GM12878 (cell line): ENCODE measurements around the gene PRKCB. TPM values are rescaled to one million over a fixed set of nuclear protein-coding genes. Genes with fewer than 3 reads are reported as not detected.

ENCODE experiments used
- ATAC-seq: fragments of 200-7000 bp; cut with Tn5 transposase; 3 replicates; pipeline ENCODE4 v1.9.1; 2020; ENCODE audit warnings: mild to moderate bottlenecking, moderate library complexity
- BruUV-seq: library from RNA; stranded (reverse); fragments of 400-500 nt; replicated peaks from 2 replicates; lab custom pipeline; 2021; lab: Mats Ljungman, UMichigan
- CTCF ChIA-PET: fragments of 300-600 bp; sonication (Branson Sonifier 250); formaldehyde crosslinking; extraction: SDS; loops from one replicate; lab custom pipeline; 2021; ENCODE audit warnings: inconsistent platforms; lab: Yijun Ruan, JAX
- POLR2A ChIA-PET: fragments of 350-600 bp; formaldehyde crosslinking; extraction: SDS; loops from one replicate; lab custom pipeline; 2021; ENCODE audit warnings: inconsistent platforms; lab: Charles Lee
- RAD21 ChIA-PET: fragments of 300-600 bp; sonication (Branson Sonifier 250); formaldehyde crosslinking; loops from one replicate; lab custom pipeline; 2023; ENCODE audit warnings: antibody characterized with exemption; ENCODE audit not compliant: unreplicated experiment; lab: Charles Lee
- SMC1A ChIA-PET: fragments of 300-600 bp; sonication (Branson Sonifier 250); formaldehyde crosslinking; loops from one replicate; lab custom pipeline; 2023; ENCODE audit not compliant: unreplicated experiment, uncharacterized antibody; lab: Charles Lee
- DNase-seq: peaks from one replicate; pipeline ENCODE4 v3.0.0-alpha.2; 2011; ENCODE audit warnings: low read depth, low spot score
- FAIRE-seq: peaks from 3 replicates; lab custom pipeline; 2011; peaks lifted over from hg19 to GRCh38; lab: Jason Lieb, UNC
- H2AFZ ChIP-seq: 2 replicates; pipeline ENCODE4 v1.6.0; 2011; ENCODE audit warnings: low read depth, low read length, control low read depth; ENCODE audit not compliant: control insufficient read depth
- H3K27ac ChIP-seq: 2 replicates; pipeline ENCODE4 v1.5.1; 2011; ENCODE audit warnings: control low read depth; ENCODE audit not compliant: control insufficient read depth, insufficient read depth
- H3K27me3 ChIP-seq, 2 experiments: replicated peaks in 1 of 2; 2 replicates each; pipeline versions ENCODE4 v1.6.0 to v1.6.1; 2011; ENCODE audit warnings: low read length in 1 of 2; ENCODE audit not compliant: control insufficient read depth in 2 of 2, insufficient read depth in 2 of 2
- H3K36me3 ChIP-seq, 2 experiments: 2 replicates each; pipeline ENCODE4 v1.5.1; 2011; ENCODE audit warnings: low read length in 1 of 2; ENCODE audit not compliant: control insufficient read depth in 2 of 2, insufficient read depth in 2 of 2
- H3K4me1 ChIP-seq: 2 replicates; pipeline ENCODE4 v1.6.1; 2011; ENCODE audit warnings: mild to moderate bottlenecking, low read length, moderate library complexity, mixed read lengths; ENCODE audit not compliant: control insufficient read depth, insufficient read depth
- H3K4me2 ChIP-seq: 2 replicates; pipeline ENCODE4 v1.6.0; 2011; ENCODE audit warnings: control low read depth; ENCODE audit not compliant: control insufficient read depth, insufficient read depth
- H3K4me3 ChIP-seq: fragments of 200-600 bp; sonication (generic); 2 replicates; pipeline ENCODE4 v1.5.1; 2016
- H3K79me2 ChIP-seq: 2 replicates; pipeline ENCODE4 v1.6.0; 2011; ENCODE audit warnings: low read length; ENCODE audit not compliant: control insufficient read depth, insufficient read depth
- H3K9ac ChIP-seq: 2 replicates; pipeline ENCODE4 v1.8.0; 2011; ENCODE audit warnings: low read length, control low read depth, mixed read lengths; ENCODE audit not compliant: control insufficient read depth, insufficient read depth
- H3K9me3 ChIP-seq: replicated peaks from 3 replicates; pipeline ENCODE4 v1.5.1; 2011; ENCODE audit warnings: mild to moderate bottlenecking, low read length; ENCODE audit not compliant: control insufficient read depth, insufficient read depth
- H4K20me1 ChIP-seq: 2 replicates; pipeline ENCODE4 v1.6.0; 2011; ENCODE audit not compliant: control insufficient read depth, insufficient read depth
- CBX3 ChIP-seq: fragments of 200-600 bp; sonication (generic); IDR thresholded peaks from 2 replicates; pipeline ENCODE4 v1.6.1; 2016; ENCODE audit warnings: low read depth, borderline replicate concordance
- CREB1 ChIP-seq: IDR thresholded peaks from 2 replicates; pipeline ENCODE4 v1.6.1; 2012; ENCODE audit warnings: low read depth, mild to moderate bottlenecking, inconsistent platforms
- IRF4 ChIP-seq: IDR thresholded peaks from 2 replicates; pipeline ENCODE4 v1.6.1; 2011; ENCODE audit warnings: low read depth, low read length
- NFYB ChIP-seq: IDR thresholded peaks from 2 replicates; pipeline ENCODE4 v1.6.1; 2011; ENCODE audit warnings: low read depth, mild to moderate bottlenecking, low read length, improper control_type of control experiment, moderate library complexity; ENCODE audit not compliant: insufficient read depth
- RUNX3 ChIP-seq: IDR thresholded peaks from 2 replicates; pipeline ENCODE4 v1.6.1; 2012; ENCODE audit warnings: low read length, inconsistent platforms
- YY1 ChIP-seq: IDR thresholded peaks from 2 replicates; pipeline ENCODE4 v1.6.1; 2011; ENCODE audit warnings: low read depth, mild to moderate bottlenecking, low read length
- ZNF622 ChIP-seq: fragments of 450-650 bp; IDR thresholded peaks from 2 replicates; pipeline ENCODE4 v1.6.1; 2017; ENCODE audit warnings: mild to moderate bottlenecking, inconsistent platforms
- WGBS: methylation state at CpG from one replicate; pipeline ENCODE4 v1.1.6; 2016; ENCODE audit warnings: low lambda C conversion rate; ENCODE audit not compliant: insufficient replicate concordance, insufficient coverage; ENCODE audit errors: missing lambda C conversion rate; 5-methylcytosine and 5-hydroxymethylcytosine counted together
- in situ Hi-C: fragments of 300-500 bp; cut with MboI; formaldehyde crosslinking; loops from 9 replicates; pipeline ENCODE4 v1.14.3; 2018; ENCODE audit warnings: mixed read lengths
- intact Hi-C: fragments of 100-400 bp; cut with micrococcal nuclease; formaldehyde crosslinking; loops from one replicate; pipeline ENCODE4 v1.14.2; 2022; ENCODE audit not compliant: unreplicated experiment
- polyA plus RNA-seq, 11 experiments: library from polyadenylated mRNA; depleted of rRNA in 4 of 11; unstranded in 6 of 11; stranded (reverse) in 5 of 11; fragments of >200 nt; fragmentation: Nextera tagmentation in 4 of 11; fragmentation: Illumina TruSeq in 1 of 11; extraction: Ambion mirVana in 4 of 11; extraction: Trizol in 1 of 11; gene quantifications; 1 replicate in 1 of 11; 2 replicates in 10 of 11; pipeline versions ENCODE4 v1.2.1 to v1.2.3, GENCODE V29; 2011 to 2016; ENCODE audit warnings: inconsistent platforms in 2 of 11, missing spikeins in 2 of 11, low read depth in 1 of 11
- total RNA-seq, 4 experiments: library from RNA; depleted of rRNA in 3 of 4; stranded (reverse); fragments of >200 nt in 3 of 4; fragmentation: Illumina TruSeq in 1 of 4; extraction: Trizol in 1 of 4; gene quantifications; 2 replicates each; pipeline versions ENCODE4 v1.2.1 to v1.2.3, GENCODE V29; 2013 to 2021
- TF ChIP-seq, protein P1 (sequence below): fragments of 450-650 bp; IDR thresholded peaks from 2 replicates; pipeline ENCODE4 v1.6.1; 2017; ENCODE audit warnings: antibody characterized with exemption, mild to moderate bottlenecking, moderate library complexity

Gene PRKCB
- total and polyA plus RNA-seq, 10 of the 15 experiments (the other 5 are each of a cell fraction or from before 2014, with no cell fraction given), result 21.4 to 158 (median 97.3) TPM

DNA sequence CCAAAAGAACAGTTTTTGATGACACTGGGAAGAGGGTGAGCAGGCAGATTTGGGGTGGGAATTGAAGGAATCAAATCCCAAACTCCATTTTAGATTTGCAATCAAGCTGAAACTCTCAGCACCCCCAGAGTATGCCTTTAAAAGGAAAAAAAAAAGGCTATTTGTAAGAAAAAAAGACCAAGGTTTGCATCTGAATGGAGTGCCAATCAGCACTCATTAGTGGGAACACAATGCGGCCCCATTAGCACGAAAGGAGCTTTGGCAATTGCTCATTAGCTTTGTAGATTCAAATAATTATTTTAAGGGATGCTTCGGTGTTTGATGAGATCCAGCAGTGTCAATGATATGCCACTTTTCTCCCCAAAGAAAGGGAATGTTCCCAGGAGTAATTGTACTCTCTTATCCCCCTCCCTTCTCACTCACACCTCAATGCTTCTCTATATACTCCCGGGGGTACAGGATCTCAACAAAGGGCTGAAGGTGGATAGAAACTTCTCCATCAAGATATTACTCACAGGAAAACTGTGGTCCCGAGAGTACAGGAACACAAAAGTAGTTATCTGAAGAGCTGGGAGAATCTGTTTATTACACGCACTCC is 48.7 kb upstream of the PRKCB start:
- CTCF ChIA-PET, result interaction anchor here (0.8 kb wide), 1 partner anchor 10 kb away, joined by 3 read pairs; no protein-coding TSS in a partner anchor

DNA sequence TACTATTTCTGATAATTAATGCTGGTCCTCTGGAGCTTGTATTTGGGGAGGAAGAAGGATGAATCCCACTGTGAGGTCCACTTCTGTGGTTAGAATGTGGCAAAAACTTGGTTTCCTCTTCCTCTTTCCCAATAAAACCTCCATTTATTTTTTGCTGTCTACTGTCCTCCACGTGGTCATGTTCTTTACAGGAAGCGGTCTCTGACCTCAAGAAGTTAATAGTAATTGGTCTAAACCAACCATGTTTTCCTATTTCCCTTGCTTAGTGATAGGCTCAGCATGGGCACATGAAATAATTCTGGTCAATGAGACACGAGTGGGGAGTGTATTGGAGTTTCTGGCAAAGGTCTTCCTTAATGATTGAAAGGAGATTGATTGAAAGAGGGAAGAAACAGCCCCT is 47.1 kb upstream of the PRKCB start:
- SMC1A ChIA-PET, result interaction anchor here (1.3 kb wide), 2 partner anchors 9 to 12 kb away, joined by 3 to 5 read pairs; no protein-coding TSS in a partner anchor
- Histone ChIP-seq H3K27ac (no peak overlapping the region), H4K20me1 (no peaks in the 10 kb centered on the region), H3K4me2 (no peak overlapping the region), H3K36me3 (no peaks in the 10 kb centered on the region), H3K79me2 (no peaks in the 10 kb centered on the region), H3K9me3 (no peaks in the 10 kb centered on the region), H3K4me3 (no peak overlapping the region), H3K9ac (no peak overlapping the region), H2AFZ (no peak overlapping the region), H3K4me1 (no peaks in the 10 kb centered on the region), H3K27me3 (no peaks in the 10 kb centered on the region)
- FAIRE-seq (no peak), ATAC-seq (no peak), DNase-seq (no peak)
- BruUV-seq, result no TSS peak
- CTCF ChIA-PET, result interaction anchor here (1.7 kb wide), 1 partner anchor 12 kb away, joined by 4 read pairs; no protein-coding TSS in a partner anchor
- 25% methylated on average over 3 of the region's 3 CpGs for WGBS
- in situ Hi-C loops (no loop called here), intact Hi-C loops (no loop called here)
- POLR2A ChIA-PET, result no interaction called here
- RAD21 ChIA-PET, result no interaction called here
- TF ChIP-seq NFYB (peak; percentile 59), CREB1 (no peak), RUNX3 (0 out of 2 replicates have a peak, but pooled peaks have one; percentile 24)
- TF ChIP-seq, protein P1, sequence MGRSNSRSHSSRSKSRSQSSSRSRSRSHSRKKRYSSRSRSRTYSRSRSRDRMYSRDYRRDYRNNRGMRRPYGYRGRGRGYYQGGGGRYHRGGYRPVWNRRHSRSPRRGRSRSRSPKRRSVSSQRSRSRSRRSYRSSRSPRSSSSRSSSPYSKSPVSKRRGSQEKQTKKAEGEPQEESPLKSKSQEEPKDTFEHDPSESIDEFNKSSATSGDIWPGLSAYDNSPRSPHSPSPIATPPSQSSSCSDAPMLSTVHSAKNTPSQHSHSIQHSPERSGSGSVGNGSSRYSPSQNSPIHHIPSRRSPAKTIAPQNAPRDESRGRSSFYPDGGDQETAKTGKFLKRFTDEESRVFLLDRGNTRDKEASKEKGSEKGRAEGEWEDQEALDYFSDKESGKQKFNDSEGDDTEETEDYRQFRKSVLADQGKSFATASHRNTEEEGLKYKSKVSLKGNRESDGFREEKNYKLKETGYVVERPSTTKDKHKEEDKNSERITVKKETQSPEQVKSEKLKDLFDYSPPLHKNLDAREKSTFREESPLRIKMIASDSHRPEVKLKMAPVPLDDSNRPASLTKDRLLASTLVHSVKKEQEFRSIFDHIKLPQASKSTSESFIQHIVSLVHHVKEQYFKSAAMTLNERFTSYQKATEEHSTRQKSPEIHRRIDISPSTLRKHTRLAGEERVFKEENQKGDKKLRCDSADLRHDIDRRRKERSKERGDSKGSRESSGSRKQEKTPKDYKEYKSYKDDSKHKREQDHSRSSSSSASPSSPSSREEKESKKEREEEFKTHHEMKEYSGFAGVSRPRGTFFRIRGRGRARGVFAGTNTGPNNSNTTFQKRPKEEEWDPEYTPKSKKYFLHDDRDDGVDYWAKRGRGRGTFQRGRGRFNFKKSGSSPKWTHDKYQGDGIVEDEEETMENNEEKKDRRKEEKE, result no peak

More for the DNA sequence above, 48.7 kb upstream of the PRKCB start:
- Histone ChIP-seq H3K27ac (no peak overlapping the region), H3K4me3 (no peak overlapping the region), H3K9ac (no peak overlapping the region), H4K20me1 (no peaks in the 10 kb centered on the region), H3K9me3 (no peaks in the 10 kb centered on the region), H2AFZ (no peak overlapping the region), H3K27me3 (no peaks in the 10 kb centered on the region; a peak in 1 of 4 replicates), H3K4me2 (no peak overlapping the region), H3K4me1 (no peaks in the 10 kb centered on the region), H3K79me2 (no peaks in the 10 kb centered on the region), H3K36me3 (no peaks in the 10 kb centered on the region)
- intact Hi-C loops, result no loop called here
- no peak for ATAC-seq
- WGBS, result 32% methylated on average over 6 of the region's 6 CpGs
- POLR2A ChIA-PET, result no interaction called here
- TF ChIP-seq IRF4, result no peak
- TF ChIP-seq YY1, result no peak
- no peak for TF ChIP-seq CBX3
- no peak for TF ChIP-seq ZNF622
- no peak for DNase-seq
- in situ Hi-C loops, result no loop called here
- FAIRE-seq, result no peak
- RAD21 ChIA-PET, result no interaction called here
- no TSS peak for BruUV-seq
- SMC1A ChIA-PET, result interaction anchor here (0.6 to 1.3 kb wide), 3 partner anchors 10 to 212 kb away, joined by 3 read pairs; no protein-coding TSS in a partner anchor
